ENCODE measurements around the gene ZNF280D. TPM values are rescaled to one million over a fixed set of nuclear protein-coding genes. Genes with fewer than 3 reads are reported as not detected.

Gene ZNF280D
- total RNA-seq, 1 experiment from 2014 or later = 25.3 TPM

- ATAC-seq = no peak
- ChIA-PET RAD21 (ENCODE audit: low non-redundant PET in 1 of 2, low total read pairs in 2 of 2, uncharacterized antibody in 2 of 2, unreplicated experiment in 2 of 2) (no interaction called here), CTCF (no interaction called here), POLR2A (no interaction called here)
- no peaks in the 10 kb centered on the region for H3K9me3 ChIP-seq (ENCODE audit: control insufficient read depth in 1 of 2, insufficient read depth in 1 of 2, low read depth in 1 of 2, low read length in 2 of 2)
- H3K9ac ChIP-seq (ENCODE audit: low read length) = no peak overlapping the region
- H3K9me2 ChIP-seq (ENCODE audit: insufficient read depth) = no peaks in the 10 kb centered on the region
- intact Hi-C loops (cut with micrococcal nuclease) = no loop called here
- BruUV-seq (replicated peaks) = no TSS peak
- TF ChIP-seq MAX (IDR thresholded peaks at IDR 0.05) (no peak), SIN3A (IDR thresholded peaks at IDR 0.05; ENCODE audit: low read depth) (no peak), REST (IDR thresholded peaks at IDR 0.05; ENCODE audit: low read depth) (no peak), CEBPB (IDR thresholded peaks at IDR 0.05; ENCODE audit: low read depth) (no peak), ELF1 (IDR thresholded peaks at IDR 0.05; ENCODE audit: borderline replicate concordance, low read depth) (no peak), SP1 (IDR thresholded peaks at IDR 0.05; ENCODE audit: low read depth) (no peak), ZBTB33 (IDR thresholded peaks at IDR 0.05; ENCODE audit: extremely low read depth, insufficient replicate concordance, low read length) (no peak), ZFX (IDR thresholded peaks at IDR 0.05) (no peak), POLR2A (IDR thresholded peaks at IDR 0.05; ENCODE audit: borderline replicate concordance, extremely low read depth, insufficient read depth, insufficient read length) (no peak), CTCF (IDR thresholded peaks at IDR 0.05 in 2 of 3, conservative IDR thresholded peaks at IDR 0.05 in 1 of 3; ENCODE audit: borderline replicate concordance in 1 of 3, insufficient read depth in 1 of 3, low read depth in 2 of 3, low read length in 2 of 3) (no peak), EGR1 (IDR thresholded peaks at IDR 0.05; ENCODE audit: low read depth) (no peak), ATF3 (IDR thresholded peaks at IDR 0.05) (no peak), TCF7L2 (IDR thresholded peaks at IDR 0.05; ENCODE audit: borderline replicate concordance, extremely low read depth, insufficient read depth, insufficient read length) (no peak), FOSL1 (IDR thresholded peaks at IDR 0.05; ENCODE audit: low read depth) (no peak)
- no peak overlapping the region for H3K27ac ChIP-seq (ENCODE audit: low read depth, low read length)
- no peaks in the 10 kb centered on the region for H4K20me1 ChIP-seq (ENCODE audit: insufficient read depth)
- H3K4me1 ChIP-seq (ENCODE audit: control insufficient read depth in 1 of 2, insufficient read depth in 2 of 2, low read length in 2 of 2) = no peaks in the 10 kb centered on the region
- H3K79me2 ChIP-seq (ENCODE audit: insufficient read depth, low read length) = no peaks in the 10 kb centered on the region
- no peak overlapping the region for H3K4me2 ChIP-seq (ENCODE audit: low read length)
- no peak overlapping the region for H2AFZ ChIP-seq (ENCODE audit: low read depth, low read length, poor library complexity, severe bottlenecking)
- no peak overlapping the region for H3K4me3 ChIP-seq (replicated peaks in 1 of 2; ENCODE audit: low read depth in 1 of 2, low read length in 2 of 2)
- H3K36me3 ChIP-seq (ENCODE audit: control insufficient read depth in 1 of 2, insufficient read depth in 2 of 2, low read length in 2 of 2) = no peaks in the 10 kb centered on the region
- DNase-seq (ENCODE audit: low read depth, low spot score) = no peak
- H3K27me3 ChIP-seq (ENCODE audit: insufficient read depth, low read length) = no peaks in the 10 kb centered on the region
Measured at GRCh38 chr15:56639631-56640030, 93.7 kb downstream of the ZNF280D start.
